H1 (cell line): ENCODE results near the gene CACNA2D3. TPM values are rescaled to one million over a fixed set of nuclear protein-coding genes. Genes with fewer than 3 reads are reported as not detected.

ENCODE experiments used
- CTCF ChIA-PET: fragments of 300-600 bp; sonication (Branson Sonifier 250); formaldehyde crosslinking; loops from one replicate; lab custom pipeline; 2021; ENCODE audit not compliant: partially characterized antibody; lab: Charles Lee
- POLR2A ChIA-PET: fragments of 300-600 bp; sonication (Branson Sonifier 250); formaldehyde crosslinking; loops from one replicate; lab custom pipeline; 2021; ENCODE audit warnings: inconsistent platforms; ENCODE audit not compliant: partially characterized antibody; lab: Charles Lee
- DNase-seq, 2 experiments: peaks; one replicate each; pipeline versions ENCODE4 v3.0.0 to v3.0.0-alpha.2; 2010 to 2022; ENCODE audit warnings: low spot score in 2 of 2, low read depth in 1 of 2, mixed read lengths in 1 of 2
- FAIRE-seq: peaks from 2 replicates; lab custom pipeline; 2011; peaks lifted over from hg19 to GRCh38; lab: Jason Lieb, UNC
- H2AFZ ChIP-seq: 2 replicates; pipeline ENCODE4 v1.8.1; 2012; ENCODE audit warnings: low read length, inconsistent platforms
- H2AK5ac ChIP-seq: 2 replicates; pipeline ENCODE4 v1.6.1; 2013; ENCODE audit warnings: low read depth, low read length
- H2BK120ac ChIP-seq: replicated peaks from 2 replicates; pipeline ENCODE3; 2013; ENCODE audit warnings: low read depth, low read length, inconsistent platforms
- H2BK12ac ChIP-seq: 2 replicates; pipeline ENCODE4 v1.6.1; 2013; ENCODE audit warnings: low read depth, low read length
- H2BK15ac ChIP-seq: 2 replicates; pipeline ENCODE4 v1.6.1; 2013; ENCODE audit warnings: low read length
- H2BK20ac ChIP-seq: 2 replicates; pipeline ENCODE4 v1.6.1; 2013; ENCODE audit warnings: low read length
- H2BK5ac ChIP-seq: 2 replicates; pipeline ENCODE4 v1.6.1; 2013; ENCODE audit warnings: low read depth, low read length
- H3K14ac ChIP-seq: 2 replicates; pipeline ENCODE4 v1.6.1; 2013; ENCODE audit warnings: inconsistent platforms; ENCODE audit not compliant: insufficient read length
- H3K18ac ChIP-seq: 2 replicates; pipeline ENCODE4 v1.6.1; 2013; ENCODE audit warnings: low read length; ENCODE audit errors: extremely low read depth
- H3K23ac ChIP-seq: 2 replicates; pipeline ENCODE4 v1.6.1; 2013; ENCODE audit warnings: inconsistent platforms; ENCODE audit not compliant: insufficient read length
- H3K23me2 ChIP-seq: 2 replicates; pipeline ENCODE4 v1.6.1; 2013; ENCODE audit warnings: low read depth, low read length
- H3K27ac ChIP-seq: 2 replicates; pipeline ENCODE4 v1.6.1; 2011; ENCODE audit warnings: low read depth, low read length, inconsistent platforms
- H3K27me3 ChIP-seq, 4 experiments: replicated peaks in 1 of 4; 1 replicate in 1 of 4; 2 replicates in 3 of 4; pipeline versions ENCODE4 v1.6.1 to v1.8.1; 2011 to 2013; ENCODE audit warnings: low read length in 3 of 4, mild to moderate bottlenecking in 3 of 4, inconsistent platforms in 2 of 4, mixed read lengths in 2 of 4, moderate library complexity in 1 of 4; ENCODE audit not compliant: control insufficient read depth in 3 of 4, insufficient read depth in 3 of 4; ENCODE audit errors: extremely low read depth in 1 of 4
- H3K36me3 ChIP-seq, 4 experiments: 2 replicates each; pipeline versions ENCODE4 v1.6.1 to v1.8.1; 2011 to 2013; ENCODE audit warnings: mild to moderate bottlenecking in 4 of 4, low read length in 3 of 4, moderate library complexity in 2 of 4, control low read depth in 1 of 4, inconsistent platforms in 1 of 4; ENCODE audit not compliant: insufficient read depth in 4 of 4, control insufficient read depth in 2 of 4
- H3K4ac ChIP-seq: replicated peaks from 2 replicates; pipeline ENCODE3; 2013; ENCODE audit warnings: low read length, low read depth, mixed read lengths, inconsistent platforms; ENCODE audit not compliant: insufficient read length
- H3K4me1 ChIP-seq, 4 experiments: replicated peaks in 1 of 4; 1 replicate in 1 of 4; 2 replicates in 3 of 4; pipeline versions ENCODE4 v1.6.1 to v1.8.1; 2011 to 2013; ENCODE audit warnings: low read length in 3 of 4, inconsistent platforms in 2 of 4, mixed read lengths in 1 of 4; ENCODE audit not compliant: insufficient read depth in 4 of 4, control insufficient read depth in 3 of 4
- H3K4me2 ChIP-seq, 2 experiments: 2 replicates each; pipeline versions ENCODE4 v1.6.1 to v1.8.1; 2011 to 2013; ENCODE audit warnings: low read depth in 2 of 2, low read length in 2 of 2, control low read depth in 1 of 2, inconsistent platforms in 1 of 2, mild to moderate bottlenecking in 1 of 2; ENCODE audit not compliant: insufficient read depth in 1 of 2
- H3K4me3 ChIP-seq, 4 experiments: fragments of 200-600, 300-600 bp in 1 of 4; sonication (generic), shearing (Covaris generic), sonication (Bioruptor Twin) in 1 of 4; 2 replicates each; pipeline versions ENCODE4 v1.5.1 to v1.8.1; 2011 to 2016; ENCODE audit warnings: low read length in 4 of 4, low read depth in 3 of 4, control low read depth in 2 of 4, inconsistent platforms in 2 of 4, mild to moderate bottlenecking in 2 of 4, mixed read lengths in 1 of 4, moderate library complexity in 1 of 4; ENCODE audit not compliant: insufficient read depth in 2 of 4; ENCODE audit errors: extremely low read depth in 1 of 4
- H3K56ac ChIP-seq: replicated peaks from 2 replicates; pipeline ENCODE3; 2013; ENCODE audit warnings: low read depth, mild to moderate bottlenecking, mixed read lengths, low read length, inconsistent platforms; ENCODE audit not compliant: insufficient read length
- H3K79me1 ChIP-seq: 2 replicates; pipeline ENCODE4 v1.6.1; 2013; ENCODE audit warnings: low read depth, low read length, control low read depth
- H3K79me2 ChIP-seq, 2 experiments: 2 replicates each; pipeline versions ENCODE4 v1.6.1 to v1.8.1; 2012 to 2013; ENCODE audit warnings: low read length in 2 of 2, mild to moderate bottlenecking in 2 of 2, inconsistent platforms in 1 of 2; ENCODE audit not compliant: insufficient read depth in 2 of 2, control insufficient read depth in 1 of 2
- H3K9ac ChIP-seq, 4 experiments: replicated peaks in 1 of 4; 1 replicate in 1 of 4; 2 replicates in 3 of 4; pipeline versions ENCODE4 v1.6.1 to v1.8.1; 2011 to 2013; ENCODE audit warnings: low read depth in 3 of 4, low read length in 3 of 4, control low read depth in 2 of 4, mild to moderate bottlenecking in 2 of 4, moderate library complexity in 2 of 4, inconsistent platforms in 1 of 4; ENCODE audit errors: extremely low read depth in 1 of 4
- H3K9me3 ChIP-seq, 2 experiments: 2 replicates each; pipeline versions ENCODE4 v1.6.1 to v1.8.1; 2012 to 2013; ENCODE audit warnings: mild to moderate bottlenecking in 2 of 2, moderate library complexity in 2 of 2, control low read depth in 1 of 2, inconsistent platforms in 1 of 2, low read depth in 1 of 2, low read length in 1 of 2, mixed read lengths in 1 of 2; ENCODE audit not compliant: insufficient read depth in 2 of 2
- H4K20me1 ChIP-seq, 2 experiments: replicated peaks in 1 of 2; 2 replicates each; pipeline versions ENCODE3 to v1.8.1; 2011 to 2013; ENCODE audit warnings: inconsistent platforms in 2 of 2, low read length in 2 of 2, mild to moderate bottlenecking in 1 of 2; ENCODE audit not compliant: insufficient read depth in 2 of 2, control insufficient read depth in 1 of 2
- H4K5ac ChIP-seq: 2 replicates; pipeline ENCODE4 v1.6.1; 2013; ENCODE audit warnings: low read length, low read depth, mixed read lengths, inconsistent platforms; ENCODE audit not compliant: insufficient read length
- H4K8ac ChIP-seq: 2 replicates; pipeline ENCODE4 v1.8.0; 2013; ENCODE audit warnings: mild to moderate bottlenecking, moderate library complexity, low read length, inconsistent platforms; ENCODE audit not compliant: insufficient read depth; ENCODE audit errors: extremely low read depth
- H4K91ac ChIP-seq: replicated peaks from 2 replicates; pipeline ENCODE3; 2013; ENCODE audit warnings: low read length, mixed read lengths, inconsistent platforms; ENCODE audit not compliant: insufficient read length
- BCL11A ChIP-seq, 2 experiments: IDR thresholded peaks; one replicate each; pipeline ENCODE4 v1.6.1; 2011; ENCODE audit warnings: low read depth in 2 of 2, low read length in 2 of 2, mild to moderate bottlenecking in 2 of 2
- CREB1 ChIP-seq: IDR thresholded peaks from 2 replicates; pipeline ENCODE4 v1.6.1; 2012; ENCODE audit warnings: inconsistent platforms
- HDAC2 ChIP-seq, 2 experiments: fragments of 300-600 bp in 1 of 2; sonication (generic) in 1 of 2; IDR thresholded peaks; 2 replicates each; pipeline ENCODE4 v1.6.1; 2011 to 2012; ENCODE audit warnings: low read depth in 2 of 2, low read length in 2 of 2, mild to moderate bottlenecking in 2 of 2, moderate library complexity in 2 of 2, borderline replicate concordance in 1 of 2, inconsistent platforms in 1 of 2
- POLR2AphosphoS5 ChIP-seq: IDR thresholded peaks from 2 replicates; pipeline ENCODE4 v1.6.1; 2011; ENCODE audit warnings: low read depth, low read length
- RBBP5 ChIP-seq: IDR thresholded peaks from 2 replicates; pipeline ENCODE4 v1.7.1; 2012; ENCODE audit warnings: low read depth, mild to moderate bottlenecking, inconsistent platforms, low read length, moderate library complexity, borderline replicate concordance
- SAP30 ChIP-seq: fragments of 300-600 bp; sonication (generic); IDR thresholded peaks from 2 replicates; pipeline ENCODE4 v1.7.1; 2012; ENCODE audit warnings: low read length, moderate library complexity, mild to moderate bottlenecking, inconsistent platforms; ENCODE audit not compliant: insufficient read depth, insufficient replicate concordance
- TAF1 ChIP-seq: IDR thresholded peaks from 2 replicates; pipeline ENCODE4 v1.6.1; 2011; ENCODE audit warnings: mild to moderate bottlenecking, low read depth, low read length
- YY1 ChIP-seq: IDR thresholded peaks from 2 replicates; pipeline ENCODE4 v1.6.1; 2011; ENCODE audit warnings: low read depth, mild to moderate bottlenecking, low read length
- WGBS, 2 experiments: shearing (Covaris generic) in 1 of 2; methylation state at CpG; one replicate each; pipeline versions ENCODE4 v1.1.6 to v1.1.7; 2013 to 2015; ENCODE audit warnings: low lambda C conversion rate in 2 of 2, mixed read lengths in 2 of 2, inconsistent platforms in 1 of 2, low coverage in 1 of 2, missing lambda C conversion rate in 1 of 2; ENCODE audit not compliant: insufficient replicate concordance in 2 of 2, insufficient coverage in 1 of 2, insufficient read length in 1 of 2; ENCODE audit errors: extremely low coverage in 1 of 2, missing lambda C conversion rate in 1 of 2; 5-methylcytosine and 5-hydroxymethylcytosine counted together
- polyA plus RNA-seq, 7 experiments: library from polyadenylated mRNA; depleted of rRNA in 3 of 7; stranded (reverse) in 5 of 7; unstranded in 2 of 7; fragments of >200 nt in 5 of 7; fragments of 200-250 nt in 2 of 7; gene quantifications; 1 replicate in 5 of 7; 2 replicates in 1 of 7; 4 replicates in 1 of 7; pipeline versions ENCODE4 v1.2.1 to v1.2.3, GENCODE V29; 2011 to 2013; ENCODE audit warnings: missing spikeins in 2 of 7, mixed read lengths in 2 of 7
- total RNA-seq: library from RNA; stranded (reverse); fragmentation: NEBNext Ultra II Directional; extraction: Animal tissue kit (Norgen Biotek cat#: 25700); gene quantifications from 2 replicates; pipeline ENCODE4 v1.2.1, GENCODE V29; 2021
- TF ChIP-seq, protein P1 (sequence below): IDR thresholded peaks from 2 replicates; pipeline ENCODE4 v1.6.1; 2012; ENCODE audit warnings: inconsistent platforms
- TF ChIP-seq, protein P2 (sequence below), 3 experiments: IDR thresholded peaks; 1 replicate in 2 of 3; 2 replicates in 1 of 3; pipeline versions ENCODE4 v1.5.1 to v1.6.1; 2011; ENCODE audit warnings: low read length in 3 of 3, mild to moderate bottlenecking in 3 of 3, inconsistent platforms in 2 of 3, low read depth in 1 of 3, moderate library complexity in 1 of 3; ENCODE audit not compliant: insufficient read depth in 1 of 3; ENCODE audit errors: control extremely low read depth in 1 of 3

CACNA2D3 gene
- total and polyA plus RNA-seq, 2 of the 8 experiments (the other 6 are each of a cell fraction or from before 2014, with no cell fraction given): 1.5 to 1.8 TPM

DNA sequence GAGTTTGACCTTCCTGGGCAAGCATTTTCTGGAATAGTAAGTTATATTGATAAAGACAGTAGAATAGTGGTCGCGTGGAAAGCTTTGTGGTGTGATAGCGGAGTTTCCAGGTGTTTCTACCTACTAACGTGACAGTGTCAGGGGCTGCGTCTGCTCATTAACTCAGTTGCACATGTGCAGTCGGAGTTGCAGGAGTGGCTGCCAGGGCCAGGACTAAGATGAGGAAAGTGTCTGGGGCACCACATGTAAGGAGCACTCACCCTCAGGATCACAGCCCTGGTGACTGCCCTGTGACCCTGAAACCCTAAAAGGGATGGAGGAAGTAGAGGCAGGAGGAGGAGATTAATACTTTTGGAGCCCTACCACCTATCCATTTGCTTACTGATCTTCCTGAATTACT lies 510.5 kb downstream of the CACNA2D3 start:
- Histone ChIP-seq H3K9me3 (no peaks in the 10 kb centered on the region), H4K5ac (peak overlapping the region; percentile 22), H2AFZ (no peak overlapping the region), H3K27me3 (no peaks in the 10 kb centered on the region), H3K4ac (no peak overlapping the region), H2BK5ac (no peak overlapping the region), H2AK5ac (no peak overlapping the region), H3K4me2 (peak overlapping the region in 1 of 2 experiments; percentile 80; a peak in 1 of 4 replicates), H4K8ac (no peak overlapping the region), H3K79me1 (0 out of 2 replicates have a peak, but pooled peaks cover 2% of the 10 kb centered on the region), H2BK120ac (no peak overlapping the region), H3K23ac (no peak overlapping the region), H3K27ac (no peak overlapping the region), H4K20me1 (peaks cover 11% of the 10 kb centered on the region in 2 experiments), H3K9ac (no peak overlapping the region; a peak in 1 of 7 replicates), H3K4me3 (no peak overlapping the region), H3K4me1 (peaks cover 4 to 11% (median 7%) of the 10 kb centered on the region in 4 experiments; a peak in 5 of 7 replicates), H3K36me3 (peaks cover 20 to 59% (median 37%) of the 10 kb centered on the region in 4 experiments), H3K14ac (no peak overlapping the region), H2BK15ac (no peak overlapping the region), H3K23me2 (peaks cover 2% of the 10 kb centered on the region; the same call in 1 of the 2 replicates), H2BK20ac (no peak overlapping the region), H3K79me2 (peaks cover 0 to 19% of the 10 kb centered on the region in 2 experiments; a peak in 2 of 4 replicates), H3K56ac (no peak overlapping the region), H4K91ac (no peak overlapping the region), H2BK12ac (no peak overlapping the region), H3K18ac (no peak overlapping the region)
- WGBS, 2 experiments: 96% methylated on average over 6 of the region's 6 CpGs; no CpG with 5 or more reads in 1 of the 2 experiments
- FAIRE-seq (no peak), DNase-seq (no peak)
- CTCF ChIA-PET: interaction anchor here (0.5 to 1.0 kb wide), 2 partner anchors 501 to 1619 kb away, joined by 3 read pairs; no protein-coding TSS in a partner anchor
- POLR2A ChIA-PET: interaction anchor here (0.6 to 7.8 kb wide), 17 partner anchors 8 to 742 kb away, joined by 3 to 87 read pairs (median 5); no protein-coding TSS in a partner anchor
- TF ChIP-seq, protein P1, sequence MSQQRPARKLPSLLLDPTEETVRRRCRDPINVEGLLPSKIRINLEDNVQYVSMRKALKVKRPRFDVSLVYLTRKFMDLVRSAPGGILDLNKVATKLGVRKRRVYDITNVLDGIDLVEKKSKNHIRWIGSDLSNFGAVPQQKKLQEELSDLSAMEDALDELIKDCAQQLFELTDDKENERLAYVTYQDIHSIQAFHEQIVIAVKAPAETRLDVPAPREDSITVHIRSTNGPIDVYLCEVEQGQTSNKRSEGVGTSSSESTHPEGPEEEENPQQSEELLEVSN: no peak
- TF ChIP-seq CREB1: no peak
- no peak for TF ChIP-seq RBBP5
- peak; percentile 87 for TF ChIP-seq POLR2AphosphoS5
- no peak for TF ChIP-seq HDAC2 (IDR thresholded peaks at IDR 0.05; ENCODE audit: borderline replicate concordance in 1 of 2, low read depth in 2 of 2, low read length in 2 of 2)
- no peak for TF ChIP-seq YY1
- TF ChIP-seq, protein P2, sequence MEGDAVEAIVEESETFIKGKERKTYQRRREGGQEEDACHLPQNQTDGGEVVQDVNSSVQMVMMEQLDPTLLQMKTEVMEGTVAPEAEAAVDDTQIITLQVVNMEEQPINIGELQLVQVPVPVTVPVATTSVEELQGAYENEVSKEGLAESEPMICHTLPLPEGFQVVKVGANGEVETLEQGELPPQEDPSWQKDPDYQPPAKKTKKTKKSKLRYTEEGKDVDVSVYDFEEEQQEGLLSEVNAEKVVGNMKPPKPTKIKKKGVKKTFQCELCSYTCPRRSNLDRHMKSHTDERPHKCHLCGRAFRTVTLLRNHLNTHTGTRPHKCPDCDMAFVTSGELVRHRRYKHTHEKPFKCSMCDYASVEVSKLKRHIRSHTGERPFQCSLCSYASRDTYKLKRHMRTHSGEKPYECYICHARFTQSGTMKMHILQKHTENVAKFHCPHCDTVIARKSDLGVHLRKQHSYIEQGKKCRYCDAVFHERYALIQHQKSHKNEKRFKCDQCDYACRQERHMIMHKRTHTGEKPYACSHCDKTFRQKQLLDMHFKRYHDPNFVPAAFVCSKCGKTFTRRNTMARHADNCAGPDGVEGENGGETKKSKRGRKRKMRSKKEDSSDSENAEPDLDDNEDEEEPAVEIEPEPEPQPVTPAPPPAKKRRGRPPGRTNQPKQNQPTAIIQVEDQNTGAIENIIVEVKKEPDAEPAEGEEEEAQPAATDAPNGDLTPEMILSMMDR (IDR thresholded peaks at IDR 0.05; ENCODE audit: control extremely low read depth in 1 of 3, insufficient read depth in 1 of 3, low read depth in 1 of 3, low read length in 3 of 3): no peak
- no peak for TF ChIP-seq SAP30
- TF ChIP-seq BCL11A (IDR thresholded peaks at IDR 0.05; ENCODE audit: low read depth in 2 of 2, low read length in 2 of 2): no peak
- TF ChIP-seq TAF1: no peak
